Measurements from ENCODE around the gene ANXA2R.

GRCh38 chr5:43049236-43049635 lies 9.1 kb upstream of the ANXA2R start:
- no peak for TF ChIP-seq CTCF (IDR thresholded peaks at IDR 0.05; ENCODE audit: borderline replicate concordance, extremely low read depth, low read length, poor library complexity, severe bottlenecking)
- no peak for TF ChIP-seq EZH2 (IDR thresholded peaks at IDR 0.05; ENCODE audit: borderline replicate concordance, low read depth, low read length, severe bottlenecking)
